CD4-positive, CD25-positive, alpha-beta regulatory T cell (primary cell): Measurements from ENCODE around the gene SARS1. TPM values are rescaled to one million over a fixed set of nuclear protein-coding genes. Genes with fewer than 3 reads are reported as not detected.
A peak's percentile ranks its signal among the peaks of the same experiment; 100 is the strongest.

Source experiments
- ATAC-seq, 2 donors: fragments of 150-1000 bp; cut with Tn5 transposase; one replicate each; pipeline ENCODE4 v1.10.0; 2021; ENCODE audit warnings: low read depth in 2 of 2, moderate number of reproducible peaks in 2 of 2, moderate library complexity in 1 of 2
- DNase-seq, 3 donors: peaks; one replicate each; pipeline versions ENCODE4 v3.0.0 to v3.0.0-alpha.2; 2012 to 2022; ENCODE audit warnings: mixed read lengths in 1 of 3
- H3K27ac ChIP-seq: one replicate; pipeline ENCODE4 v1.7.0; 2013; ENCODE audit warnings: mild to moderate bottlenecking, low read length; ENCODE audit not compliant: insufficient read depth, poor library complexity, severe bottlenecking
- H3K27me3 ChIP-seq: one replicate; pipeline ENCODE4 v1.7.0; 2013; ENCODE audit warnings: low read length; ENCODE audit not compliant: control insufficient read depth, insufficient read depth
- H3K36me3 ChIP-seq: one replicate; pipeline ENCODE4 v1.7.0; 2013; ENCODE audit warnings: mild to moderate bottlenecking, low read length, moderate library complexity; ENCODE audit not compliant: control insufficient read depth, insufficient read depth
- H3K4me1 ChIP-seq: 2 replicates; pipeline ENCODE4 v1.7.0; 2013; ENCODE audit warnings: mild to moderate bottlenecking, low read length; ENCODE audit not compliant: insufficient read depth, control insufficient read depth, poor library complexity, severe bottlenecking
- H3K4me3 ChIP-seq: one replicate; pipeline ENCODE4 v1.7.0; 2013; ENCODE audit warnings: low read depth, mild to moderate bottlenecking, low read length, moderate library complexity
- H3K9me3 ChIP-seq, 2 experiments: 1 replicate in 1 of 2; 2 replicates in 1 of 2; pipeline ENCODE4 v1.7.0; 2013; ENCODE audit warnings: low read length in 2 of 2, mild to moderate bottlenecking in 1 of 2, moderate library complexity in 1 of 2; ENCODE audit not compliant: control insufficient read depth in 2 of 2
- H3K27ac Mint-ChIP-seq, 3 donors: one replicate each; pipeline ENCODE4 v1.8.0; 2020 to 2022; ENCODE audit warnings: mild to moderate bottlenecking in 3 of 3, mixed read lengths in 3 of 3, moderate library complexity in 2 of 3
- H3K27me3 Mint-ChIP-seq: one replicate; pipeline ENCODE4 v1.8.0; 2022; ENCODE audit warnings: mild to moderate bottlenecking, mixed read lengths
- H3K36me3 Mint-ChIP-seq: one replicate; pipeline ENCODE4 v1.8.0; 2020; ENCODE audit warnings: mixed read lengths
- H3K4me1 Mint-ChIP-seq, 4 donors: one replicate each; pipeline ENCODE4 v1.8.0; 2020 to 2022; ENCODE audit warnings: mixed read lengths in 4 of 4, mild to moderate bottlenecking in 1 of 4
- H3K4me3 Mint-ChIP-seq, 4 donors: one replicate each; pipeline ENCODE4 v1.8.0; 2020 to 2022; ENCODE audit warnings: mild to moderate bottlenecking in 4 of 4, mixed read lengths in 4 of 4, moderate library complexity in 3 of 4
- H3K9me3 Mint-ChIP-seq, 7 donors: one replicate each; pipeline ENCODE4 v1.8.0; 2020 to 2022; ENCODE audit warnings: mixed read lengths in 7 of 7, mild to moderate bottlenecking in 3 of 7, moderate library complexity in 2 of 7
- polyA plus RNA-seq, 4 donors: library from polyadenylated mRNA; unstranded; fragments of 300-500 nt; fragmentation: Illumina TruSeq; gene quantifications; one replicate each; pipeline ENCODE4 v1.2.3, GENCODE V29; 2021
- total RNA-seq: library from RNA; stranded (reverse); gene quantifications from one replicate; pipeline ENCODE4 v1.2.3, GENCODE V29; 2022

SARS1 gene
- total and polyA plus RNA-seq, 5 donors from 2014 or later, result 117 to 173 (median 170) TPM

- no peaks in the 10 kb centered on the region for H3K36me3 Mint-ChIP-seq
- H3K9me3 ChIP-seq, result no peaks in the 10 kb centered on the region
- no peak overlapping the region for H3K27ac Mint-ChIP-seq
- H3K4me3 ChIP-seq, result no peak overlapping the region
- H3K36me3 ChIP-seq, result no peaks in the 10 kb centered on the region
- H3K27me3 Mint-ChIP-seq, result peaks cover 5% of the 10 kb centered on the region
- ATAC-seq (no peak), DNase-seq (no peak)
- H3K4me1 ChIP-seq, result no peaks in the 10 kb centered on the region
- peaks cover 0 to 6% (median 0%) of the 10 kb centered on the region in 4 donors for H3K4me1 Mint-ChIP-seq
- no peaks in the 10 kb centered on the region for H3K27me3 ChIP-seq
- H3K9me3 Mint-ChIP-seq, result no peaks in the 10 kb centered on the region
- no peak overlapping the region for H3K27ac ChIP-seq
- H3K4me3 Mint-ChIP-seq, result no peak overlapping the region
Observed at GRCh38 chr1:109258481-109259466, 45.1 kb downstream of the SARS1 start.

- Histone ChIP-seq H3K27me3 (no peaks in the 10 kb centered on the region), H3K27ac (no peak overlapping the region), H3K36me3 (no peaks in the 10 kb centered on the region), H3K4me1 (no peaks in the 10 kb centered on the region), H3K4me3 (no peak overlapping the region), H3K9me3 (no peaks in the 10 kb centered on the region)
- no peak overlapping the region for H3K27ac Mint-ChIP-seq
- H3K4me1 Mint-ChIP-seq, result peaks cover 0 to 6% (median 0%) of the 10 kb centered on the region in 4 donors
- no peak for DNase-seq
- H3K36me3 Mint-ChIP-seq, result no peaks in the 10 kb centered on the region
- no peak overlapping the region for H3K4me3 Mint-ChIP-seq
- ATAC-seq, result no peak
- H3K27me3 Mint-ChIP-seq, result peaks cover 5% of the 10 kb centered on the region
- H3K9me3 Mint-ChIP-seq, result no peaks in the 10 kb centered on the region
Observed at GRCh38 chr1:109259674-109260557, 46.2 kb downstream of the SARS1 start.

GRCh38 chr1:109261006-109261405, 47.3 kb downstream of the SARS1 start:
- H3K27me3 ChIP-seq, result no peaks in the 10 kb centered on the region
- Mint-ChIP-seq H3K4me3 (no peak overlapping the region), H3K27me3 (no peaks in the 10 kb centered on the region), H3K4me1 (peaks cover 0 to 5% (median 0%) of the 10 kb centered on the region in 4 donors), H3K27ac (no peak overlapping the region), H3K9me3 (no peaks in the 10 kb centered on the region), H3K36me3 (no peaks in the 10 kb centered on the region)
- no peak for ATAC-seq
- no peaks in the 10 kb centered on the region for H3K4me1 ChIP-seq
- no peaks in the 10 kb centered on the region for H3K36me3 ChIP-seq
- no peak overlapping the region for H3K4me3 ChIP-seq
- no peak for DNase-seq
- H3K27ac ChIP-seq, result no peak overlapping the region
- H3K9me3 ChIP-seq, result no peaks in the 10 kb centered on the region

- H3K27me3 ChIP-seq, result no peaks in the 10 kb centered on the region
- no peaks in the 10 kb centered on the region for H3K9me3 ChIP-seq
- no peaks in the 10 kb centered on the region for H3K4me1 ChIP-seq
- Mint-ChIP-seq H3K4me1 (peaks cover 0 to 3% (median 0%) of the 10 kb centered on the region in 4 donors), H3K27me3 (no peaks in the 10 kb centered on the region), H3K9me3 (no peaks in the 10 kb centered on the region), H3K4me3 (no peak overlapping the region), H3K27ac (no peak overlapping the region), H3K36me3 (no peaks in the 10 kb centered on the region)
- no peaks in the 10 kb centered on the region for H3K36me3 ChIP-seq
- ATAC-seq, result no peak
- H3K4me3 ChIP-seq, result no peak overlapping the region
- no peak for DNase-seq
- no peak overlapping the region for H3K27ac ChIP-seq
Observed at GRCh38 chr1:109261578-109261977, 47.9 kb downstream of the SARS1 start.

GRCh38 chr1:109262231-109263055, 48.7 kb downstream of the SARS1 start:
- Mint-ChIP-seq H3K27me3 (no peaks in the 10 kb centered on the region), H3K4me1 (peaks cover 0 to 3% (median 0%) of the 10 kb centered on the region in 4 donors), H3K27ac (no peak overlapping the region), H3K4me3 (no peak overlapping the region), H3K9me3 (no peaks in the 10 kb centered on the region), H3K36me3 (no peaks in the 10 kb centered on the region)
- no peak for ATAC-seq
- no peak for DNase-seq
- H3K9me3 ChIP-seq, result no peaks in the 10 kb centered on the region
- no peak overlapping the region for H3K4me3 ChIP-seq
- H3K27ac ChIP-seq, result no peak overlapping the region
- no peaks in the 10 kb centered on the region for H3K4me1 ChIP-seq
- H3K27me3 ChIP-seq, result no peaks in the 10 kb centered on the region
- no peaks in the 10 kb centered on the region for H3K36me3 ChIP-seq

GRCh38 chr1:109263234-109263596, 49.5 kb downstream of the SARS1 start:
- ATAC-seq (peak in 1 of 2 donors; percentile 9), DNase-seq (no peak)
- Mint-ChIP-seq H3K9me3 (no peaks in the 10 kb centered on the region), H3K27ac (no peak overlapping the region), H3K4me1 (peaks cover 0 to 3% (median 0%) of the 10 kb centered on the region in 4 donors), H3K4me3 (no peak overlapping the region), H3K27me3 (no peaks in the 10 kb centered on the region), H3K36me3 (no peaks in the 10 kb centered on the region)
- H3K27ac ChIP-seq, result no peak overlapping the region
- H3K9me3 ChIP-seq, result no peaks in the 10 kb centered on the region
- no peaks in the 10 kb centered on the region for H3K4me1 ChIP-seq
- H3K27me3 ChIP-seq, result no peaks in the 10 kb centered on the region
- H3K36me3 ChIP-seq, result no peaks in the 10 kb centered on the region
- no peak overlapping the region for H3K4me3 ChIP-seq
